ENCODE results near the gene CEP85. TPM values are rescaled to one million over a fixed set of nuclear protein-coding genes. Genes with fewer than 3 reads are reported as not detected.

Gene CEP85
- total RNA-seq, 4 donors from 2014 or later, result 8.6 to 73.8 (median 13.6) TPM

DNA sequence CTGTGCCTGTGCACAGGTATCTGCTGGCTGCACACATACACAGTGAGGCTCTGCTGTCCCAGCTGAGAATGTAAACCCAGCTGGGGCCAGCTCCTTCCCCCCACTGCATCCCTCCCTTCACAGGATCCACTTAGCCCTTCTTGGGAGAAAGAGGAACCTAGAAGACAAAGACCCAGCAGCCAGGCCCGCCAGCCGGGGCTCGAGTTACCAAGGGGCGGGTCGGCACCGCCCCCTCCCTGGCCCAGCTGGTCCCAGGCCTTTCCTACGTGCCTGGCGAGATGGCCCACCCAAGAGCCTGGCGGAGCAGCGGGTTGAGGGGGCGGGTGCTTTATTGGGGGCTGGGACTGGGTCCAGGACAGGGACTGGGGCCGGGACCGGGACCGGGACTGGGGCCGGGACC lies 48.0 kb downstream of the CEP85 start:
- intact Hi-C loops (cut with DNase I; ENCODE audit: low total_unique reads) (no loop called here), in situ Hi-C loops (cut with MboI; ENCODE audit: low pct_ligation_motif_present in 1 of 4, low pct_unique_long_range_greater_than_20kb in 1 of 4, low sequenced_read_pairs in 3 of 4) (no loop called here)
- Histone ChIP-seq H3K27ac (peak overlapping the region; percentile 13 to 98 (median 94)), H3K36me3 (no peaks in the 10 kb centered on the region), H3K27me3 (no peaks in the 10 kb centered on the region), H3K9me3 (no peaks in the 10 kb centered on the region), H3K4me1 (peaks cover 36 to 78% (median 56%) of the 10 kb centered on the region in 4 donors), H3K4me3 (no peak overlapping the region)
- 62% methylated on average over 6 to 15 of the region's 15 CpGs for WGBS, 2 donors (ENCODE audit: low coverage in 1 of 2)
- TF ChIP-seq, protein P1, sequence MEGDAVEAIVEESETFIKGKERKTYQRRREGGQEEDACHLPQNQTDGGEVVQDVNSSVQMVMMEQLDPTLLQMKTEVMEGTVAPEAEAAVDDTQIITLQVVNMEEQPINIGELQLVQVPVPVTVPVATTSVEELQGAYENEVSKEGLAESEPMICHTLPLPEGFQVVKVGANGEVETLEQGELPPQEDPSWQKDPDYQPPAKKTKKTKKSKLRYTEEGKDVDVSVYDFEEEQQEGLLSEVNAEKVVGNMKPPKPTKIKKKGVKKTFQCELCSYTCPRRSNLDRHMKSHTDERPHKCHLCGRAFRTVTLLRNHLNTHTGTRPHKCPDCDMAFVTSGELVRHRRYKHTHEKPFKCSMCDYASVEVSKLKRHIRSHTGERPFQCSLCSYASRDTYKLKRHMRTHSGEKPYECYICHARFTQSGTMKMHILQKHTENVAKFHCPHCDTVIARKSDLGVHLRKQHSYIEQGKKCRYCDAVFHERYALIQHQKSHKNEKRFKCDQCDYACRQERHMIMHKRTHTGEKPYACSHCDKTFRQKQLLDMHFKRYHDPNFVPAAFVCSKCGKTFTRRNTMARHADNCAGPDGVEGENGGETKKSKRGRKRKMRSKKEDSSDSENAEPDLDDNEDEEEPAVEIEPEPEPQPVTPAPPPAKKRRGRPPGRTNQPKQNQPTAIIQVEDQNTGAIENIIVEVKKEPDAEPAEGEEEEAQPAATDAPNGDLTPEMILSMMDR (IDR thresholded peaks at IDR 0.05), result no peak
- TF ChIP-seq POLR2AphosphoS5 (IDR thresholded peaks at IDR 0.05), result no peak
- DNase-seq, result peak; percentile 11

GRCh38 chr1:26282401-26282918 lies 48.5 kb downstream of the CEP85 start:
- no peaks in the 10 kb centered on the region for H3K36me3 ChIP-seq
- no peaks in the 10 kb centered on the region for H3K9me3 ChIP-seq
- in situ Hi-C loops (cut with MboI; ENCODE audit: low pct_ligation_motif_present in 1 of 4, low pct_unique_long_range_greater_than_20kb in 1 of 4, low sequenced_read_pairs in 3 of 4), result no loop called here
- DNase-seq, result no peak
- H3K27ac ChIP-seq, result peak overlapping the region; percentile 13 to 98 (median 94)
- TF ChIP-seq, protein P1 (IDR thresholded peaks at IDR 0.05), result no peak
- no peak for TF ChIP-seq EP300 (IDR thresholded peaks at IDR 0.05; ENCODE audit: low read depth)
- no peak for TF ChIP-seq POLR2A (IDR thresholded peaks at IDR 0.05)
- no peak for TF ChIP-seq POLR2AphosphoS5 (IDR thresholded peaks at IDR 0.05)
- peaks cover 31 to 74% (median 52%) of the 10 kb centered on the region in 4 donors for H3K4me1 ChIP-seq
- no peak overlapping the region for H3K4me3 ChIP-seq
- intact Hi-C loops (cut with DNase I; ENCODE audit: low total_unique reads), result no loop called here
- WGBS, 2 donors (ENCODE audit: low coverage in 1 of 2), result 87 to 100% methylated on average over 1 to 21 of the region's 22 CpGs
- H3K27me3 ChIP-seq, result no peaks in the 10 kb centered on the region

- no peaks in the 10 kb centered on the region for H3K9me3 ChIP-seq
- H3K27me3 ChIP-seq, result no peaks in the 10 kb centered on the region
- in situ Hi-C loops (cut with MboI; ENCODE audit: low pct_ligation_motif_present in 1 of 4, low pct_unique_long_range_greater_than_20kb in 1 of 4, low sequenced_read_pairs in 3 of 4) (no loop called here), intact Hi-C loops (cut with DNase I; ENCODE audit: low total_unique reads) (no loop called here)
- peak overlapping the region; percentile 65 to 98 (median 86) for H3K27ac ChIP-seq
- H3K4me1 ChIP-seq, result peaks cover 22 to 73% (median 48%) of the 10 kb centered on the region in 4 donors
- no peak overlapping the region for H3K4me3 ChIP-seq
- WGBS, 2 donors (ENCODE audit: low coverage in 1 of 2), result 50 to 71% methylated on average over 1 to 4 of the region's 4 CpGs
- no peaks in the 10 kb centered on the region for H3K36me3 ChIP-seq
- DNase-seq, result no peak
- TF ChIP-seq EP300 (IDR thresholded peaks at IDR 0.05; ENCODE audit: low read depth) (no peak), POLR2A (IDR thresholded peaks at IDR 0.05) (no peak), POLR2AphosphoS5 (IDR thresholded peaks at IDR 0.05) (no peak)
- TF ChIP-seq, protein P1 (IDR thresholded peaks at IDR 0.05), result no peak
Measured at GRCh38 chr1:26283279-26283853, 49.4 kb downstream of the CEP85 start.

DNA sequence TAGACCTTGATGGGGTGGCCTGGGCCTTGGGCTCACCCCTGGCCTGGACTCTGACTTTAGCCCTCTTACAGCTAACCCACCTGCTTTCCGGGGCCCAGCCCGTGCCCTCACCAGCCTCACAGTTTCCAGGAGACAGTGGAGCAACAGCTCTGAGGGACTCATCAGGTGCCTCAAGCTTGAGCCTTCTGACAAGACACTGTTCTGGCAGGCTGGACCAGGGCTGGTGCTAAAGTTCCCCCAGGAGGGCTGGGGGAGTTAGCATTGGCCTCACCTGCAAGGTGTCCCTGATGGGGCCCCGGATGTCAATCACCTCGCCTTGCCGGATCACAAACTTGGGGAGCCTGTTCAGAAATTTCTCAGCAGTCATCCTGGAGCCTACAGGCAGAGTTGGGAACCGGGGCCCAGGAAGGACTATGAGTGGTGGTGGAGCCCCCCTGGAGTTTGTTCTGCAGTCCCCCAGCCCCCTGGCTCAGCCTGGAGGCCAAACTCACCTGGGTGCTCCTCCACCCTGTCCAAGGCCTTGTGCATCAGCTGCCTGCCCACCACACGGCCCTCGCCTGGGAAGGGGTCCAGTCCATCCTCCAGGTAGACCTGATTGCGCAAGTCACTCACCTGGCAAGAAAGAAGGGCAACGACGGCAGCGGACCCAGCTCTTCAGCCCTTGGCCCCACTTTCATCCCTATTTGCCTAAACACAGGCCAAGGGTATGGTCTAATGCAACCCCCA lies 50.0 kb downstream of the CEP85 start:
- intact Hi-C loops (cut with DNase I; ENCODE audit: low total_unique reads), result no loop called here

More for the DNA sequence above, 50.0 kb downstream of the CEP85 start:
- Histone ChIP-seq H3K27me3 (no peaks in the 10 kb centered on the region), H3K4me1 (peaks cover 17 to 73% (median 46%) of the 10 kb centered on the region in 4 donors), H3K4me3 (no peak overlapping the region), H3K9me3 (no peaks in the 10 kb centered on the region), H3K27ac (peak overlapping the region; percentile 65 to 98 (median 86)), H3K36me3 (no peaks in the 10 kb centered on the region)
- in situ Hi-C loops (cut with MboI; ENCODE audit: low pct_ligation_motif_present in 1 of 4, low pct_unique_long_range_greater_than_20kb in 1 of 4, low sequenced_read_pairs in 3 of 4), result no loop called here
- no peak for DNase-seq
- 85% methylated on average over 11 of the region's 12 CpGs; no CpG with 5 or more reads in 1 of the 2 donors for WGBS, 2 donors (ENCODE audit: low coverage in 1 of 2)
- TF ChIP-seq POLR2AphosphoS5 (IDR thresholded peaks at IDR 0.05) (no peak), POLR2A (IDR thresholded peaks at IDR 0.05) (no peak), EP300 (IDR thresholded peaks at IDR 0.05; ENCODE audit: low read depth) (no peak)
- TF ChIP-seq, protein P1 (IDR thresholded peaks at IDR 0.05), result no peak
